Stomach (tissue), 4 donors: Measurements from ENCODE around the gene CBARP.

Experiments
- CTCF ChIP-seq, 7 experiments: fragments of 450-650 bp in 4 of 7; fragments of 200-600 bp in 3 of 7; sonication (generic) in 3 of 7; IDR thresholded peaks; one replicate each; pipeline ENCODE4 v1.5.1; 2016 to 2019; ENCODE audit warnings: antibody characterized with exemption in 7 of 7, control low read depth in 2 of 7, mild to moderate bottlenecking in 1 of 7
- POLR2A ChIP-seq, 4 donors: fragments of 450-650 bp; IDR thresholded peaks; one replicate each; pipeline ENCODE4 v1.6.1; 2016; ENCODE audit warnings: antibody characterized with exemption in 4 of 4, control low read depth in 2 of 4, mild to moderate bottlenecking in 1 of 4, moderate library complexity in 1 of 4

GRCh38 chr19:1237027-1237659, 662 bp downstream of the CBARP start:
- no peak for TF ChIP-seq CTCF (IDR thresholded peaks at IDR 0.05)
- no peak for TF ChIP-seq POLR2A (IDR thresholded peaks at IDR 0.05)
